Measurements from ENCODE around the gene TMEM247.
"Not testable (repeated sequence)": the region's sequence is repeated elsewhere in the genome, so short reads cannot be mapped to it uniquely, and the experiment has no call there.

TMEM247 gene

DNA sequence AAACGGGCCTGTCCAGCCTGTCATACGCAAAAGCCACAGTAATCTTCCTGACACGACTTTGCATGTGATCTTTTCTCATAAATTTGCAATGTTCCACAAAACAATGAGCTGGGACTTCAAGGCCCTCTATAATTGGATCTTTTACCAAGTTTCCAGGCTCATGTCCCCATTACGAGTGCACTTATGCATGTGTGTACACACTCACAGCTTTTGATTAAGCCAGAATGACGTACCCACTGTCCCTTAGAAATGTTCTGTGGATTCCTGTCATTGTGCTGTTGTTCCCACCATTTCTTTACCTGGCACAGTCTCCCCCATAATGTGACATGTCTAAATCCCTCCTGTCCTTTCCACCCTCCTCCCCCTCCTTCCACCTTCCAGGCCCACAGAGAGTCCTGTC lies 19.7 kb upstream of the TMEM247 start:
- no peak for DNase-seq

GRCh38 chr2:46460241-46460921 lies 19.0 kb upstream of the TMEM247 start:
- no peak for DNase-seq

GRCh38 chr2:46461011-46461674 lies 18.2 kb upstream of the TMEM247 start:
- peak; percentile 47 for DNase-seq

- no peak for DNase-seq
These were observed 17.6 kb upstream of the TMEM247 start for GRCh38 chr2:46461709-46462171.

- DNase-seq, result no peak
These were observed 16.4 kb upstream of the TMEM247 start for GRCh38 chr2:46462936-46463335.

DNA sequence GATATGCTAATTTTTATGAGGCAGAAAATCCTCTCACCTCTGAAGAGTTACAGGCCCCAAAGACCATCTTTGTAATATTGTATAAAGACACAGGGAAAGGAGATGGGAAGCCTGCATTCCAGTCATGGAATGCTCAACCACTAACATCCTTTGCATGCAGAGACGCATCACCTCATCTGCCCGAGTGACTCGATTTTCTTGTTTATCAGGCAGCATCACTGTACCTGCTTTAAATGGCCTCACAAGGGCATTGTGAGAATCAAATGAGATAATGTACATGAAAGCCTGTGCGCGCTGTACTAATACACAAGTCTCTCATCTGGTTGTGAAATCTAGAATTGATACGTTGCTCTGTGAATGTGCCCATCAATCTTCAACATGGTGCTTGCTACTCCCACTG lies 10.2 kb upstream of the TMEM247 start:
- no peak for DNase-seq

GRCh38 chr2:46469700-46470099 lies 9.7 kb upstream of the TMEM247 start:
- DNase-seq, result no peak

DNA sequence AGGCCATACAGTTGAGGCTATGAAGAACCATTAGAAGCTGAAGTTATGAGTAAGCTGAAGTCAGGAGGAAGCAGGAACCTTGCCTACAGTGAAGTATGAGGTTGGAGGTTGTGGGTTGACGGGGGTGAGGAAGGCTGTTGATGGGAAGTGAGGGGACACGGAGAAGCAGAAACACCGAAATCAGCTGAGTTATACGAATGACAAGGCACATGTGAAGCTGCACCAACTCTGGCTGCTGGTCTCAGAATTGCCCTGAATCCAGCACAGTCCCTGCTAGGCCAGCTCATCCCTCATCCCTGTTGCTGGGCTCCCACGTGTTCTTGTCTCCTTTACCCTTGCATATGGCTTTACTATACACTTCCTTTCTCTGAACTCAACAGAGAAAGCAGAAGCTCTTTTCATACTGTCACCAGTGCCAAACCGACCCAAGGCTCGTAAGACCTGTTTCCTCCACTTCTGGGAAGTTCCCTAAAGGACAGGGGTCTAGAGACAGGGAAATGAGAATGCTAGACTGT lies 9.2 kb upstream of the TMEM247 start:
- DNase-seq, result no peak

- no peak for DNase-seq
These were observed 8.3 kb upstream of the TMEM247 start for GRCh38 chr2:46471019-46471583.

DNA sequence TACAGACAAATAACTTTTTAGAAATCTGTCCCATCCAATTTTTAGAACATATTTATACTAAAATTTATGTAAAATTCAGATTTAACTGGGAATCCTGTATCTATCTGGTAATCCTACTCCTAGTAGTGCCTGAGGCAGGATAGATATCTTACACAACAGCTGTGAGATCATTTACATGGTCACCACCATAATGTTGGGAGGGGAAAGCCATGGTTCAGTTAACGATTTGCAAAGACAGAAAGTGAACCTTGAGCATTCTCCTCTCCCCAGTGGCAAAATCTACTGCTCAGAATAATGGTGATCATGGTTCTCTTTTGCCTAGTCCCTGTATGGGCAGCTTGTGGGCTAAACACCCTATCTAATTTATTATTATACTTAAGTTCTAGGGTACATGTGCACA lies 7.7 kb upstream of the TMEM247 start:
- DNase-seq, result no peak

DNA sequence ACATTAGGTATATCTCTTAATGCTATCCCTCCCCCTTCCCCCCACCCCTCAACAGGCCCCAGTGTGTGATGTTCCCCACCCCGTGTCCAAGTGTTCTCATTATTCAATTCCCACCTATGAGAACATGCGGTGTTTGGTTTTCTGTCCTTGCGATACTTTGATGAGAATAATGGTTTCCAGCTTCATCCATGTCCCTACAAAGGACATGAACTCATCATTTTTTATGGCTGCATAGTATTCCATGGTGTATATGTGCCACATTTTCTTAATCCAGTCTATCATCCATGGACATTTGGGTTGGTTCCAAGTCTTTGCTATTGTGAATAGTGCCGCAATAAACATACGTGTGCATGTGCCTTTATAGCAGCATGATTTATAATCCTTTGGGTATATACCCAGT lies 7.2 kb upstream of the TMEM247 start:
- not testable (repeated sequence) for DNase-seq

DNA sequence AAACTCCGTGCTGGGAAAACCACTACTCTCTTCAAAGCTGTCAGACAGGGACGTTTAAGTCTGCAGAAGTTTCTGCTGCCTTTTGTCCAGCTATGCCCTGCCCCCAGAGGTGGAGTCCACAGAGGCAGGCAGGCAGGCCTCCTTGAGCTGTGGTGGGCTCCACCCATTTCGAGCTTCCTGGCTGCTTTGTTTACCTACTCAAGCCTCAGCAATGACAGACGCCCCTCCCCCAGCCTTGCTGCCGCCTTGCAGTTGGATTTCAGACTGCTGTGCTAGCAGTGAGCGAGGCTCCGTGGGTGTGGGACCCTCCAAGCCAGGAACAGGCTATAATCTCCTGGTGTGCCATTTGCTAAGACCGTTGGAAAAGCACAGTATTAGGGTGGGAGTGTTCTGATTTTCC lies 1.9 kb upstream of the TMEM247 start:
- peak; percentile 5 for DNase-seq

GRCh38 chr2:46477925-46478324 lies 1.4 kb upstream of the TMEM247 start:
- peak; percentile 7 for DNase-seq

- no peak for DNase-seq
These were observed 1.2 kb downstream of the TMEM247 start for GRCh38 chr2:46480562-46480961.

- peak; percentile 22 for DNase-seq
These were observed 2.1 kb downstream of the TMEM247 start for GRCh38 chr2:46481198-46482193.

- no peak for DNase-seq
These were observed 3.1 kb downstream of the TMEM247 start for GRCh38 chr2:46482490-46482889.

DNA sequence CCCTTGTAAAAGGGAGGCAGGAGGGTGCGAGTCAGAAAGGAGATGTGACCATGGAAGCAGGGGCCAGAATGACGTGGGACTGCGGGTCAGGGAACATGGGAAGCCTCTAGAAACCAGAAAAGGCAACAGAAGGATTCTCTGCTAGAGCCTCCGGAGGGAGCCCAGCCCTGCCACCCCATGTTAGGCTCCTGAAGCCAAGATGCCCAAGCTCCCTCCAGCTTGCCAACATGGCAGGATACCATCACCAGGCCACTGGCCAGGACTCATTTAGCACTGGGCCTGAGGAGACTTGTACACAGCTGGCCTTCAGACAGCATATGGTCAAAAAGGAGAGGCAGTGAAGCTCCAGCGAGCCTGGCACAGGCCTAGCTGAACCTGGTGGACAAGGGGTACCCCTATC lies 5.6 kb downstream of the TMEM247 start:
- DNase-seq, result no peak

DNA sequence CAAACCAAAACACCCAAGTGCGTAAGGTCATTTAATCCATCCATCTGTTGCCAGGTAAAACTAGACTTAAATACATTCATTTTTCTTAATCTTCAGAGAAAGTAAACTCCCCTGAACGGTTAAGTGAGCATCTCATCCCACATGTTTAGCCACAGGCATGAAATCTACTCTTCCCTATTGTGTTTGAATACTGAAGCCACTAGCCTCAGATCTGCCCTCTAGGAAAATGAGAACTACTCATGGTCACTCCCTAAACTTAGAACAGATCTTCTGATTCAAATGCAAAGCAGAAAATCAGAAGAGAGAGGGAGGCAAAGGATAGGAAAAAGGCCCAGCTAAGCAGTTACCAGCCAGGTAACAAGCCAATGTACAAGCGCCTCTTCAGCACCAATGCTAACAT lies 7.1 kb downstream of the TMEM247 start:
- no peak for DNase-seq

DNA sequence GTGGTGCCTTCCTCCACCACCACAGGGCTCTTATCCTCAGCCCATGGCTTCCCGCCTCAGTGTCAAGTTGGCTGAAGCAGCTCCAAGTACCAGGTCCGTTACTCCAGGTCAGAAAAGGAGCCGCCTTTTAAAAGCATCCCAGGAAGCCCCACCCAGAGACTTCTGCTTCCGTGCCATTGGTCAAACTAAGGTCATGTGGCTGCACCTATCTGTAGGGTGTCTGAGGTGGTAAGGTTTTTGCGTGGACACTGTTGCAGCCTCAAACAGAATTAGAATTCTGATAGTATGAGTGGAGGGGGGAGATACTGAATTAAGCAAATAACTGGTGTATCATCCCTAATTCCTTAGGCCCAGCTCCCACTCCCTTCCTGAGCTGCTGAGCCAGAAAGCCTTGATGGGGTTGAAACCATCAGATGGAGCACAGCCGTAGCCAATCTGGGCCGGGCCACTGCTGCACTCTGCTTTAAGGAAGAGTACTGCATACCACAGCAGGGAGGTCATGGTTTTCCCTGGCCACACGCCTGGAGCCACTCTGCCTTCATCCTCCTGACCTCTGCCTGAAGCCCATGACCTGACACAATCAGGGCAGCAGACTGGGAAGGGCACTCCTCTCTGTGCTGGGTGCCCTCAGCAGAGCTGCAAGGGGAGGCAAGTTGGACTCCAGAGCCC lies 8.4 kb downstream of the TMEM247 start:
- DNase-seq, result no peak

DNA sequence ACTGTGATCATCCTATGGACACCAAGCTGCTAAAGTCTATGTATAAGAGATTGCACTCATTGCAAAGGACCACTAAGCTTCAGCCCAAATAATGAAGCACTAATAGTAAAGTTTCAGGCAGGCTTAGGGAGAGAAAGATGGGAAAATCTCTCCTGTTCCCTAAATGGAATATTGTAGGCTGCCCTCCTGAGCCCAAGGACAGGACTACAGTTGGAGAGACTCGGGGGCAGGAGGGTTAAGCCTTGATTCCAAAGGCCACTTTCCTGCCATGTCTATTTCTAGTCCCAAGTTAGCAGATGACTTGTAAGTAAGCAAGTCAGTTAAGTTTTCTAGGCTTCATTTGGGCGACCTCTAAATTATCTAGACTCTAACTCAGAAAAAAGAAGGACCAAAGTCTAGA lies 9.0 kb downstream of the TMEM247 start:
- no peak for DNase-seq

DNA sequence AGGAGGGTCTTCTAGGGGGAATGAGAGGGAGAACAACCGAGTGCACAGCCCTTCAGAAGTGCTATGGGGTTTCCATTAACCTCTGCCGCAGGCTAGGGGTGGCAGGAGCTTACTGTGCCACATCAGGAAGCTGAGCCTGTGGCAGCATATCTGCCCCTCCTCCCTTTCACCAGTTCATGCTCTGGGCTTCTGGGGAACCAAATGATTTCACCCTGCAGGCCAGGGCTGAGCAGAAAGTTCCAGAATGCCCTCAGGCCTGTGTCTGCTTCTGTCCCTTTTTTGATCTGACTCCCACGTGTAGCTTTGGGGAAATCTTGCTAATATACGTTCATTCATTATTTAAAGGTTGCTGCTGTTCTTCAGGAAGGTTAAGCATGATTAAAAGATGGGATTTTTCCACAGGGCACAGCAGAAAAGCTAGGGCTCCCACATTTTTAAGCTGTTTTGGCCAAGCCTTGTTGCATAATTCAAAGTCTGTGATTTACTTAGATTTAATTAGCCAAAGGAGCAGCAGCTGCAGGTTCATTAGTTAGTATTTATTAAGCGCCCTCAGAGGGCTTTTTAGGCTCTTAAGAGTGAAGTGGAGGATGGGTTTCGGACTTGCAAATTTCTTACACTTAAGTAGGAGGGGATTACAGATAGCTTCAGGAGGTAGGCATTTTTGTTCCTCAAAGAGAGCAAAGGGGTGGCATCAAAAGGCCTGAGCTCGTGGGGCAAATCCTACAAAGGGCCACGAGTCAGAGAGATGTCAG lies 10.2 kb downstream of the TMEM247 start:
- no peak for DNase-seq

All from NCI-H146 (cell line).